C1 segment of cervical spinal cord (tissue), 14 donors: ENCODE results near the gene PPDPF.
"Not testable (repeated sequence)": the region's sequence is repeated elsewhere in the genome, so short reads cannot be mapped to it uniquely, and the experiment has no call there.

Experiments used
- DNase-seq, 14 donors: peaks; one replicate each; lab custom pipeline; 2025; lab: John Stamatoyannopoulos, UW

The PPDPF gene

GRCh38 chr20:63520504-63520933 is at the start of gene PPDPF:
Gene PPDPF, plus strand, starts transcription at chr20:63520765. Its CDS starts 544 bp downstream, at chr20:63521309.
- DNase-seq: peak in 13 of 14 donors; percentile 37 to 89 (median 70)

- DNase-seq: peak in 2 of 14 donors; percentile 22 to 51
These were observed 49.4 kb upstream of the PPDPF start for GRCh38 chr20:63471002-63471716.

- DNase-seq: no peak
These were observed 48.9 kb upstream of the PPDPF start for GRCh38 chr20:63471717-63471980.

GRCh38 chr20:63471981-63472831 is 48.4 kb upstream of the PPDPF start, which contains the start of gene KCNQ2:
Gene KCNQ2, minus strand, starts transcription at chr20:63472655. Its CDS starts 192 bp downstream, at chr20:63472463.
- peak in 1 of 14 donors; percentile 54 for DNase-seq

GRCh38 chr20:63472862-63473390 is 47.6 kb upstream of the PPDPF start:
- no peak for DNase-seq

- no peak for DNase-seq
These were observed 46.8 kb upstream of the PPDPF start for GRCh38 chr20:63473555-63474449.

- no peak for DNase-seq
These were observed 45.4 kb upstream of the PPDPF start for GRCh38 chr20:63475209-63475608.

GRCh38 chr20:63477061-63477616 is 43.4 kb upstream of the PPDPF start:
- DNase-seq: no peak

GRCh38 chr20:63477944-63478343 is 42.6 kb upstream of the PPDPF start:
- DNase-seq: no peak

- DNase-seq: no peak
These were observed 41.9 kb upstream of the PPDPF start for GRCh38 chr20:63478346-63479302.

GRCh38 chr20:63479695-63480419 is 40.7 kb upstream of the PPDPF start:
- DNase-seq: not testable (repeated sequence)

GRCh38 chr20:63481503-63481902 is 39.1 kb upstream of the PPDPF start:
- no peak for DNase-seq

- no peak for DNase-seq
These were observed 38.5 kb upstream of the PPDPF start for GRCh38 chr20:63482021-63482587.

GRCh38 chr20:63483834-63484233 is 36.7 kb upstream of the PPDPF start:
- DNase-seq: no peak

- no peak for DNase-seq
These were observed 36.3 kb upstream of the PPDPF start for GRCh38 chr20:63484236-63484635.

- no peak for DNase-seq
These were observed 35.7 kb upstream of the PPDPF start for GRCh38 chr20:63484651-63485403.

GRCh38 chr20:63486300-63486855 is 34.2 kb upstream of the PPDPF start:
- DNase-seq: no peak
